Fibroblast of skin of right biceps (primary cell): Measurements from ENCODE around the gene ARHGAP32.
A peak's percentile ranks its signal among the peaks of the same experiment; 100 is the strongest.

ENCODE experiments used
- DNase-seq: peaks from one replicate; pipeline ENCODE4 v3.0.0-alpha.2; 2013

ARHGAP32 gene

GRCh38 chr11:129106788-129107187 is 85.3 kb downstream of the ARHGAP32 start:
- DNase-seq: no peak

GRCh38 chr11:129102756-129103155 is 89.4 kb downstream of the ARHGAP32 start:
- no peak for DNase-seq

- no peak for DNase-seq
These were observed 89.9 kb downstream of the ARHGAP32 start for GRCh38 chr11:129102225-129102624.

GRCh38 chr11:129093283-129093682 is 98.8 kb downstream of the ARHGAP32 start:
- no peak for DNase-seq

DNA sequence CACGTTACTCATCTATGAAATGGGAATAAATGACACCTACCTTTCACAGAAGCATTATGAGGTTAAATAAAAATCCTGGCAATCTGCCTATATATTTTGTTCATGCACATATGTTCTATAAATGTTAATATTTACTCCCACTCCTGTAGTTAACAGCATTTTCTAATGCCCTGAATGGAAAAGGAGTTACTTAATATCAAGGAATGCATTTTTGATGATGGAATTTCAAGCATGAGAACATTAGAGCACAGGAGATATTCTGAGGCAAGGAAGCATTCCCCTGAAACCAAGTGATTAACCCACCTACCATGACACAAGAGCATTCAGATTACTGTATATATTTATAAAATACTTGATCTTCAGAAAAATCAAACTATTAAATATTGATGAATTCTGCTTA is 102.1 kb downstream of the ARHGAP32 start:
- DNase-seq: peak; percentile 52

DNA sequence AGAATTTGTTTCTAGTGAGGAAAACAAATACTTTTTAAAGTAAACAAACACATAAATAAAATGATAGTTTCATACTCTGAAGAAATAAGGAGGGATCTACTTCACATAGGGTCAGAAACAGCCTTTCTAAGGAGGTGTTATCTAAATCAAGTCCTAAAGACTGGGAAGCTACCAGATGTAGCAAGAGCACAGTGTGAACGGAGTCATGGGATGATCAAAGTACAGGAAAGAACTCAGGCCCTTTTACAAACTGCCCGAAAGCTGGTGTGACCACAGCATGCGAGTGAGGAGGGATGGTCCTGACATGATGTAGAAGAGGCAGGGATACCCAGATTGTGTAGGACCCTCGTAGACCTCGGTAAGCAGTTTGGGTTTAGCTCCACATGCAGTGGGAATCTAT is 102.8 kb downstream of the ARHGAP32 start:
- DNase-seq: no peak

DNA sequence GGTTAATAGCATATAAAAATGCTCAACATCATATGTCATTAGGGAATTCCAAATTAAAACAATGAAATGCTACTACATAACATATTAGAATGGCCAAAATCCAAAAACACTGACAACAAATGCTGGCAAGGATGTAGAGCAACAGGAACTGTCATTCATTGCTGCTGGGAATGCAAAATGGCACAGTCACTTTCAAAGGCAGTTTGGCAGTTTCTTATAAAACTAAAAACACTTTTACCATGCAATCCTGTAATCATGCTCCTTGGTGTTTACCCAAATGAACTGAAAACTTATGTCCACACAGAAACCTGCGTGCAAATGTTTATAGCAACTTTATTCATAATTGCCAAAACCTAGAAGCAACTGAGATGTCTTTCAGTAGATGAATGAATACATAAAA is 105.1 kb downstream of the ARHGAP32 start:
- no peak for DNase-seq

- no peak for DNase-seq
These were observed 114.9 kb downstream of the ARHGAP32 start for GRCh38 chr11:129077191-129077590.

DNA sequence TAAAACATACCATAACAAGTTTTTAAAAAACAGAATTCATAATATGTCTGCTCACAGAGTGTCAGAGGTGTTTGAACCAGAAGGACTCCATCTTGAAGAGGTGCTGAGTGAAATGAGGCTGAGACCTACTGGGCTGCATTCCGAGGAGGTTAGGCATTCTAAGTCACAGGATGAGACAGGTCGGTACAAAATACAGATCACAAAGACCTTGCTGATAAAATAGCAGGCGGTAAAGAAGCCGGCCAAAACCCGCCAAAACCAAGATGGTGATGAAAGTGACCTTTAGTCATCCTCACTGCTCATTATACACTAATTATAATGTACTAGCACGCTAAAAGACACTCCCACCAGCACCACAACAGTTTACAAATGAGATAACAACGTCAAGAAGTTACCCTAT is 116.4 kb downstream of the ARHGAP32 start:
- no peak for DNase-seq

DNA sequence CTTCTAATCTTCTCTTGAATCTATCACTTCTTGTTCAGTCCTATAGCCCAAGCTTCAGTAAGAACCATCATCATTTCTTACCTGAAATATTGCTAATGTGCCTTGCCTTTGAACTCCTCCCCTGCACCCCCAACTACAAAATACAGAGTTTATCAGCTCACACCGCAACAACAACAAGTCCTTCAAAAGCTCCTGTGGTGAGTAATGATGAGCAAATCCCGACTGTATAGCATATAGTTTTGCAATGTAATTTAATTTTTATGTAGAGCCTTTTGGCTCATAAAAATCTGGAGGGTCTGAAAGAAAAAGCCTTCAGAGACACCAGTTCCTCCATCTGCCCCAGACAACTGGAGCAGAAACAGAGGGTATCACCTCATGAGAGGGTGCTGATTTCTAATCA is 124.7 kb downstream of the ARHGAP32 start:
- no peak for DNase-seq

DNA sequence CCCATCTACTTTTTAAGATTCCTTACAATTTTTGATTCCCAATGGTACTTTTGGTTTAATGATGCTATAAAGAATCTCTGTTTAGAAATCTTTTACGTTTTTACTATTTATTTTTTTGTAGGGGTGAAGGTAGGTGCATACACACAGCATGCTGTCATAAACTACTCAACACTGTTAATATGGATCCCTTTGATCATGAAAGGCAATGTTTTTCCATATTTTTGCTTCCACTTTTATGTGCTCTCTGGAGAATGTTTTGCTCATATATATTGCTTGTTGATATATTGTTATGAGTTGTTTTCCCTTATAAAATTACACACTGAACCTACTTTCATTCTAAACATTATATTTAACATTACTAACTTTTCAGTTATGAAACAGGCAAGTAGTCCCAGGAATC is 125.9 kb downstream of the ARHGAP32 start:
- DNase-seq: no peak

DNA sequence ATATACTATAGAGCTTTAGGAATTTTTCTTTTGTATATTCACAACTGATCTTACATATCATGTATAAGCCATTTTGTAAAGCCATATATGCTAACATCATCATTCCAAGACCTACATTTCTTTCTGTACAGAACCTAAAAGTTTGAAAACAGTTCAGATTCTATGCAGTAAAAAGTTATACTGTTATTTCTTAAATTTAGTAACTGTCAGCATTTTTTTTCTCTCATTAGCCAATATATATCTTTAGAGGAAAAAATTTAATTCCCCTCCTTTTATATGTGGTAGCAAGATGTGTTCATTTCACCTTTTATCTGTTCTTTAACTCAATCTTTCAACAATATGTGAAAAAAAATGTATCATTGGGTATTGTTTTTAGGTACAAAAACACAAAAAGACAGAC is 129.0 kb downstream of the ARHGAP32 start:
- no peak for DNase-seq

DNA sequence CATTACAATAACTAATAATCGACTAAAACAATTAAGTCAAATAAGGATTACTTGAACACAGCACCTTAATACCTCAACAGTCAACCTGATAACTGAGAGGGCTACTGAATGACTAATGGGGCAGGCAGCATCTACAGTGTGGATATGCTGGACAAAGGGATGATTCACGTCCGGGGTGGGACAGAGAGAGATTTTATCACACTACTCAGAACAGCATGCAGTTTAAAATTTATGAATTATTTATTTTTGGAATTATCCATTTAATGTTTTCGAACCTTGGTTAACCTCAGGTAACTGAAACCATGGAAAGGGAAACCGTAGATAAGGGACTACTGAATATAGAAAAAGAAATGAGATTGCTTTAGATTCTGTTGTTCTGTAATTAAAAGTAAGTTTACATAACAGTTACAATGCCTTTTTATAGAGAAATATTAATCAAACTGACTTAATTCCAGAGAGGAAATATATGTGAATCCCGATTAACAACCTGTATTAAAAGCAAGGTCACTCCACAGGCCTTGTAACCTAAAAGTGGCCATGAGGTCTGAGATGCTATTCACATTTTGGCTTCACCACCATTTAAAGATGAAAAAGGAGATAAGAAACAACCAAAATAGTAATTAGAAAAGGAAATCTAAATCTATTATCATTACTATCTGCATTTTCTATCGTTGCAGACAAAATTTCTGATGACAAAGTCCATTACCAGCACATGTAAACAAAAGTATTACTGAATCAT is 130.5 kb downstream of the ARHGAP32 start:
- peak; percentile 52 for DNase-seq

- DNase-seq: no peak
These were observed 135.2 kb downstream of the ARHGAP32 start for GRCh38 chr11:129056916-129057315.

- no peak for DNase-seq
These were observed 136.9 kb downstream of the ARHGAP32 start for GRCh38 chr11:129055196-129055595.

GRCh38 chr11:129048911-129049310 is 143.2 kb downstream of the ARHGAP32 start:
- no peak for DNase-seq

GRCh38 chr11:129045150-129045549 is 147.0 kb downstream of the ARHGAP32 start:
- DNase-seq: no peak

- DNase-seq: no peak
These were observed 149.6 kb downstream of the ARHGAP32 start for GRCh38 chr11:129042503-129042902.

DNA sequence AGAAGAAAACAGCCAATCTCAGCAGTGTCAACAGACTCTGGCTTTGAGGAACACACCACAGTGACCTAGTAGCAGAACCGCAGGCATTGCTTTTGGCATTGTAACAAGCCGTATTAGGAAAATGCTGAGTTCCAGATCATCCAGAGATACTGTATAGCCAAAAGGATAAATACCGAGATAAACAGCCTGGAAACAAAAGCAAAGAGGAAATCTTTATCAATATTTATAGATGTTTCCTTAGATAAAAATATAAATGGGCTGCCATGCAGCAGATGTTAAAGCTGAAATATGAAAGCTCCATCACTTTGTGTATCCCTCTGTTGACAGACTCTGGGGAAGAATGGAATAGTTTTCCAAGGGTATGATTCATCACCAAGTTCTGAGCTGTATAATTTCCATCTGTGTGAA is 150.5 kb downstream of the ARHGAP32 start:
- DNase-seq: peak; percentile 58

GRCh38 chr11:129040934-129041333 is 151.2 kb downstream of the ARHGAP32 start:
- no peak for DNase-seq

- DNase-seq: no peak
These were observed 156.9 kb downstream of the ARHGAP32 start for GRCh38 chr11:129035244-129035643.

GRCh38 chr11:129034001-129034400 is 158.1 kb downstream of the ARHGAP32 start:
- DNase-seq: no peak

DNA sequence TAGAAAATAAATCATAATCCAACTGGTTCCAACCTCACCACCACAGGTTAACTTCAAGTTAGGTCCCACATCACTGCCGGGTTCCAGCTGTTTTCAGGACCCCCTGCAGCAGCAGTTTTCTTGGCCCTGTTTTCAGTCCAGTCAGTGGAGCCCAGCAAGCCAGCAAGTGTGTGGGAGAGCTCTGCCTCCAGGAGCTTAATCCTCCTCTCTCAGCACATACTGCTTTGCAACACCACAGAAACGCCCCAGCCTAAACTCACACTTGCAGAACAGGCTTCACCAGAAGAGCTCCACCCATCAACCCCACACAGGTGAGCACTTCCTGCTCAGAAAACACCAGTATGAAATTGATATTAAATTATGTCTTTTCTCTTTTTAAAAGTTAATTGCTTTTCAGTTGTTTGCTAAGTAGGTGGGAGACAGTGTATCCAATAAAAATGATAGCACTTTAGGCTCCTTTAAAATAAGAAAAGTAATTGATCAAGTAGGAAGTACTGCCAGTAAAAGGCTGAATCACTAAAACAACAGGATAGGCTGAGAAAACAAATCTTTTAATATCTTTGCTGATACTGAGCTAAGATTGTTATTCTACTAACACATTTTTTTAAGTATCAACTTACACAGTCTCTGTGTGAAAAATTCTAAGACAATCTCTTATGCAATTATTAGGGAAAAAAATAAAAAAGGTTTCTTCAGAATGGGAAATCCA is 168.0 kb downstream of the ARHGAP32 start:
- DNase-seq: no peak

DNA sequence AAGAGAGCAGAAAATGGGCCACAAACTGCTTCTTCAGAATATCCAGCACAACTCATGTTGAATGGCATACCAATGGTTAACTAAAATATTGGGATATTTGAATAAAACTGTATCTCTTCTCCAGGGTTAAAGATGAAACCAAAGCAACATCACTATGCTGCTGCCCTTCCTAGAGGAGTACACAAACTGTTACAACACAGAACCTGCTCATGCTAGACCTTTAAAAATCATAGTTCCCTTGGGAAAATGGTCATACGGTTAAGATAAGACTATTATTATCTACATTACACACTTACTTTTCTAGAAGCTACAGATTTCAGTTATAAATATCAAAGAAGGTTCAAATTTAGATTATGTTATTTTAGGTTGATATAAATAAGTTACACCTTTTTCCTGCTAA is 170.8 kb downstream of the ARHGAP32 start:
- no peak for DNase-seq

DNA sequence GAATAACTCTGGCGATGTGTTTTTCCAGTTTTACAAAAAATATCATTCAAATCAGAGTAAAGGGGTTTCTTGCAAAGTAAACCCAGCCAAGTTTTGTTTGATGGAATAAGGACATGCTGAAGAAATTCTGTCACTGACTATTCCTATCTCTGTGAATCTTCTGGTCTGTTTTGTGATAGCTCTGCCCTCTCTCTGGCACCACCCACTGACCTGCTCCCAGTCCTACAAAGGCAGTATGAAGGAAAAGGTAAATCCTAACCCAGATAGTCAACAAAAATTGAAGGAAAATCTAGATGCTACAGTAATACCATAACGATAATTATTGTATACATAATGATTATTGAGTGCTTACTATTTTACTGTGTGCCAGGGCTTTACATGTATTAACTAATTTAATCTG is 173.1 kb downstream of the ARHGAP32 start:
- DNase-seq: no peak
